NCI-H82 treated with DMSO at 0.1 percent for 48 hours (cell line): ENCODE measurements around the gene FIZ1.
A peak's percentile ranks its signal among the peaks of the same experiment; 100 is the strongest.

Experiments used
- DNase-seq: peaks from one replicate; lab custom pipeline; 2025; ENCODE audit not compliant: unreplicated experiment; lab: John Stamatoyannopoulos, UW

The FIZ1 gene

GRCh38 chr19:55599468-55599841 is at the start of gene FIZ1:
FIZ1 (minus strand) TSS chr19:55599517; CDS start chr19:55597865, 1,652 bp downstream.
- peak; percentile 98 for DNase-seq

GRCh38 chr19:55648585-55649267 is 49.4 kb upstream of the FIZ1 start:
- no peak for DNase-seq

GRCh38 chr19:55647732-55648584 is 48.6 kb upstream of the FIZ1 start, which contains the start of gene CCDC106:
CCDC106 (plus strand) TSS chr19:55648212; CDS start chr19:55649047, 835 bp downstream.
- DNase-seq, result peak; percentile 55

- DNase-seq, result peak; percentile 51
Measured at GRCh38 chr19:55646889-55647731, 47.8 kb upstream of the FIZ1 start.

GRCh38 chr19:55645512-55645881 is 46.2 kb upstream of the FIZ1 start:
- DNase-seq, result no peak

- DNase-seq, result no peak
Measured at GRCh38 chr19:55644842-55645511, 45.7 kb upstream of the FIZ1 start.

GRCh38 chr19:55644191-55644833 is 45.0 kb upstream of the FIZ1 start:
- no peak for DNase-seq

GRCh38 chr19:55643887-55644176 is 44.5 kb upstream of the FIZ1 start:
- DNase-seq, result no peak

- peak; percentile 54 for DNase-seq
Measured at GRCh38 chr19:55643003-55643886, 43.9 kb upstream of the FIZ1 start, which contains the start of gene ZNF581. ZNF581 (plus strand) TSS chr19:55643649; CDS start chr19:55644572, 923 bp downstream.

- DNase-seq, result no peak
Measured at GRCh38 chr19:55642153-55643002, 43.1 kb upstream of the FIZ1 start.

GRCh38 chr19:55641426-55642152 is 42.3 kb upstream of the FIZ1 start:
- DNase-seq, result no peak

GRCh38 chr19:55640577-55641425 is 41.5 kb upstream of the FIZ1 start, which contains the start of gene ZNF580:
ZNF580 (plus strand) TSS chr19:55641002; CDS start chr19:55642509, 1,507 bp downstream.
- no peak for DNase-seq

GRCh38 chr19:55640043-55640576 is 40.8 kb upstream of the FIZ1 start:
- DNase-seq, result no peak

- DNase-seq, result no peak
Measured at GRCh38 chr19:55638864-55639359, 39.6 kb upstream of the FIZ1 start.

- DNase-seq, result no peak
Measured at GRCh38 chr19:55637534-55637933, 38.2 kb upstream of the FIZ1 start.

GRCh38 chr19:55636723-55637122 is 37.4 kb upstream of the FIZ1 start:
- DNase-seq, result no peak
